Hippocampal formation (tissue), 2 donors: Measurements from ENCODE around the gene MBP.

Experiments used
- DNase-seq, 2 donors: peaks; one replicate each; lab custom pipeline; 2025; lab: John Stamatoyannopoulos, UW

MBP gene

GRCh38 chr18:77047803-77048419 lies 84.7 kb downstream of the MBP start:
- no peak for DNase-seq

GRCh38 chr18:77046994-77047393 lies 85.6 kb downstream of the MBP start:
- DNase-seq = no peak

GRCh38 chr18:77046409-77046808 lies 86.2 kb downstream of the MBP start:
- no peak for DNase-seq

GRCh38 chr18:77045677-77046076 lies 86.9 kb downstream of the MBP start:
- no peak for DNase-seq

- DNase-seq = no peak
Observed at GRCh38 chr18:77044866-77045664, 87.5 kb downstream of the MBP start.

- no peak for DNase-seq
Observed at GRCh38 chr18:77043541-77044280, 88.9 kb downstream of the MBP start.

GRCh38 chr18:77042583-77042982 lies 90.0 kb downstream of the MBP start:
- peak; percentile 83 to 89 for DNase-seq

- peak in 1 of 2 donors; percentile 44 for DNase-seq
Observed at GRCh38 chr18:77039196-77040130, 93.1 kb downstream of the MBP start.

GRCh38 chr18:77038182-77038858 lies 94.3 kb downstream of the MBP start:
- DNase-seq = no peak

GRCh38 chr18:77037567-77037966 lies 95.0 kb downstream of the MBP start:
- peak in 1 of 2 donors; percentile 52 for DNase-seq

GRCh38 chr18:77035380-77036187 lies 97.0 kb downstream of the MBP start:
- DNase-seq = no peak

GRCh38 chr18:77033575-77033974 lies 99.0 kb downstream of the MBP start:
- no peak for DNase-seq

GRCh38 chr18:77032181-77032701 lies 100.3 kb downstream of the MBP start:
- DNase-seq = no peak

- DNase-seq = no peak
Observed at GRCh38 chr18:77031662-77032061, 100.9 kb downstream of the MBP start.

GRCh38 chr18:77030201-77030600 lies 102.4 kb downstream of the MBP start:
- DNase-seq = no peak

GRCh38 chr18:77025831-77026363 lies 106.7 kb downstream of the MBP start:
- no peak for DNase-seq

- no peak for DNase-seq
Observed at GRCh38 chr18:77025123-77025522, 107.5 kb downstream of the MBP start.

GRCh38 chr18:77024476-77024875 lies 108.1 kb downstream of the MBP start:
- DNase-seq = no peak

GRCh38 chr18:77023102-77023782 lies 109.3 kb downstream of the MBP start:
- DNase-seq = no peak
